Sigmoid colon (tissue), 7 donors: ENCODE data around the gene ITPK1. TPM values are rescaled to one million over a fixed set of nuclear protein-coding genes. Genes with fewer than 3 reads are reported as not detected.

Experiments used
- DNase-seq: peaks from one replicate; pipeline ENCODE4 v3.0.0-alpha.2; 2019
- H3K27ac ChIP-seq, 4 donors: fragments of 200-600 bp; sonication (generic); one replicate each; pipeline ENCODE4 v1.5.1; 2016 to 2019; ENCODE audit warnings: mild to moderate bottlenecking in 1 of 4
- H3K27me3 ChIP-seq, 3 donors: fragments of 200-600 bp; sonication (generic); one replicate each; pipeline ENCODE4 v1.5.1; 2019; ENCODE audit warnings: mild to moderate bottlenecking in 1 of 3
- H3K36me3 ChIP-seq, 4 donors: fragments of 200-600 bp; sonication (generic); one replicate each; pipeline ENCODE4 v1.5.1; 2016 to 2019
- H3K4me1 ChIP-seq, 4 donors: fragments of 200-600 bp; sonication (generic); one replicate each; pipeline ENCODE4 v1.5.1; 2017 to 2019
- H3K4me3 ChIP-seq, 4 donors: fragments of 200-600 bp; sonication (generic); one replicate each; pipeline ENCODE4 v1.5.1; 2017 to 2019; ENCODE audit warnings: mild to moderate bottlenecking in 2 of 4, moderate library complexity in 1 of 4
- H3K9me3 ChIP-seq, 4 donors: fragments of 200-600 bp in 3 of 4; sonication (generic) in 3 of 4; one replicate each; pipeline versions ENCODE4 v1.5.1 to v1.6.1; 2013 to 2019
- EP300 ChIP-seq, 4 donors: sonication (generic); formaldehyde crosslinking; IDR thresholded peaks; one replicate each; pipeline ENCODE4 v1.6.1; 2017; ENCODE audit warnings: antibody characterized with exemption in 4 of 4
- POLR2A ChIP-seq, 2 donors: fragments of 450-650 bp; IDR thresholded peaks; one replicate each; pipeline ENCODE4 v1.6.1; 2016; ENCODE audit warnings: antibody characterized with exemption in 2 of 2, mild to moderate bottlenecking in 2 of 2, moderate library complexity in 2 of 2
- POLR2AphosphoS5 ChIP-seq, 4 donors: sonication (generic); formaldehyde crosslinking; IDR thresholded peaks; one replicate each; pipeline ENCODE4 v1.6.1; 2017; ENCODE audit warnings: antibody characterized with exemption in 4 of 4
- WGBS, 2 donors: extraction: QIAGEN DNeasy Blood & Tissue Kit; methylation state at CpG; one replicate each; pipeline ENCODE4 v1.1.7; 2013; 5-methylcytosine and 5-hydroxymethylcytosine counted together
- intact Hi-C: fragments of 100-400 bp; cut with DNase I; formaldehyde crosslinking; loops from one replicate; pipeline ENCODE4 v1.15.1; 2023
- polyA plus RNA-seq, 3 donors: library from polyadenylated mRNA; stranded (reverse); fragments of 200-250 nt; gene quantifications; one replicate each; pipeline ENCODE4 v1.2.3, GENCODE V29; 2013
- total RNA-seq, 4 donors: library from RNA; depleted of rRNA; stranded (reverse); fragments of >200 nt; gene quantifications; one replicate each; pipeline ENCODE4 v1.1.0, GENCODE V29; 2016
- TF ChIP-seq, protein P1 (sequence below), 4 experiments: fragments of 450-650 bp in 3 of 4; fragments of 200-600 bp in 1 of 4; IDR thresholded peaks; one replicate each; pipeline ENCODE4 v1.5.1; 2016 to 2019; ENCODE audit warnings: antibody characterized with exemption in 4 of 4, mild to moderate bottlenecking in 3 of 4, moderate library complexity in 2 of 4
- donor health status: healthy with polysubstance abuse.
- donor health status: Bipolar disorder and iron deficiency.
- donor health status: healthy.

Gene ITPK1
- total and polyA plus RNA-seq, 7 donors, result 39.8 to 75.4 (median 61.8) TPM

DNA sequence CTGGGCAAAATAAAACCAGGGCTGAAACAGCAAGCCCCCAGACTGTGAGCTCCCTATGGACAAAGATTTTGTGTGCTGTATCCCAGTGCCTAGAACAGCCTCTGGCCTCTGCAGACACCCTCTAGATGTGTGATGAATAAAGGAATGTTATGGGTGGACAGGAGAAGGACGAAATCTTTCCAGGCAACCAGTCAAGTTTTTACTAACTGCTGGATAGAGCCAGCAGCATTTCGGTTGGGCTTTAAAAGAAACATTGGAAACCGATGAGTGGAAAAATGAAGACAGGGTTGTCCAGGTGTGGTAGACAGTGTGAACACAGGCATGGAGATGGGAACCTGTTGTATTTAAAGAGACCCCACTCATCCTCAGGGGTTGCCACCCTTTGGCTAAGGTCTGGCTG lies 188.8 kb downstream of the ITPK1 start:
- DNase-seq, result no peak
- peaks cover 0 to under 1% (median 0%) of the 10 kb centered on the region in 4 donors for H3K36me3 ChIP-seq
- H3K4me3 ChIP-seq, result no peak overlapping the region
- intact Hi-C loops, result no loop called here
- TF ChIP-seq, protein P1, sequence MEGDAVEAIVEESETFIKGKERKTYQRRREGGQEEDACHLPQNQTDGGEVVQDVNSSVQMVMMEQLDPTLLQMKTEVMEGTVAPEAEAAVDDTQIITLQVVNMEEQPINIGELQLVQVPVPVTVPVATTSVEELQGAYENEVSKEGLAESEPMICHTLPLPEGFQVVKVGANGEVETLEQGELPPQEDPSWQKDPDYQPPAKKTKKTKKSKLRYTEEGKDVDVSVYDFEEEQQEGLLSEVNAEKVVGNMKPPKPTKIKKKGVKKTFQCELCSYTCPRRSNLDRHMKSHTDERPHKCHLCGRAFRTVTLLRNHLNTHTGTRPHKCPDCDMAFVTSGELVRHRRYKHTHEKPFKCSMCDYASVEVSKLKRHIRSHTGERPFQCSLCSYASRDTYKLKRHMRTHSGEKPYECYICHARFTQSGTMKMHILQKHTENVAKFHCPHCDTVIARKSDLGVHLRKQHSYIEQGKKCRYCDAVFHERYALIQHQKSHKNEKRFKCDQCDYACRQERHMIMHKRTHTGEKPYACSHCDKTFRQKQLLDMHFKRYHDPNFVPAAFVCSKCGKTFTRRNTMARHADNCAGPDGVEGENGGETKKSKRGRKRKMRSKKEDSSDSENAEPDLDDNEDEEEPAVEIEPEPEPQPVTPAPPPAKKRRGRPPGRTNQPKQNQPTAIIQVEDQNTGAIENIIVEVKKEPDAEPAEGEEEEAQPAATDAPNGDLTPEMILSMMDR (IDR thresholded peaks at IDR 0.05), result no peak
- no peak for TF ChIP-seq POLR2A (IDR thresholded peaks at IDR 0.05)
- TF ChIP-seq EP300 (IDR thresholded peaks at IDR 0.05), result no peak
- no peak for TF ChIP-seq POLR2AphosphoS5 (IDR thresholded peaks at IDR 0.05)
- no peak overlapping the region for H3K27ac ChIP-seq
- peaks cover 7 to 15% (median 14%) of the 10 kb centered on the region in 3 donors for H3K27me3 ChIP-seq
- H3K4me1 ChIP-seq, result peaks cover 0 to 10% (median 8%) of the 10 kb centered on the region in 4 donors
- no peaks in the 10 kb centered on the region for H3K9me3 ChIP-seq
- WGBS, 2 donors, result 74% methylated on average over 3 of the region's 3 CpGs

DNA sequence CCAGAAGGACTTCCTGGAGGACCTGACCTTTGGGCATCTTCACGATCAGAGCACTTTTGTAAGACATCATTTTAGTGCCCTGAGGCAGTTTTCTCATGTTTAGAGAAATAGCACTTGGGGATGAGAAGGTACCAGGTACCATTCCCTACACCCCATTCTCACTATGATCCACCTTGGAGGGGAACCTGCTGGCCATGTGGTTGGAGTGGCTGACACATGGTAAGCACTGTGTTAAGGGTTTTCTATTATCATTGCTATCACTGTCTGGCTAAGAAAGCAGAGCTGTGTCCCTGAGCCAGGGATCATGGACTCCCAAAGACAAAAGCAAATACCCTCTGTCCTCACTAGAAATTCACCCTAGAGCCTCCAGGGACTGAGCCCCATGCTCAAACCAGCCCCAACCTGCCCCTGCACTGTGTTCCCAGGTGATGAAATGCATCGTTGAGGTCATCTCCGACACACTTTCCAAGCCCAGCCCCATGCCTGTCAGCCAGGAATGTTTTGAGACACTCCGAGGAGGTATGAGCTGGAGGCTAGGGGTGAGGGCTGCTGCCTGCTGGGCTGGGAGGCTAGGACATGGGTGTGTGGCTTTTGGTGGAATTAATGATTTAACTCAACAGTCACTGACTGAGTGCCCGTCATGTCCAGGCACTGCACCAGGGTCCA lies 189.4 kb downstream of the ITPK1 start:
- WGBS, 2 donors, result 73 to 85% methylated on average over 5 of the region's 5 CpGs
- no peaks in the 10 kb centered on the region for H3K36me3 ChIP-seq
- H3K9me3 ChIP-seq, result no peaks in the 10 kb centered on the region
- no peak overlapping the region for H3K4me3 ChIP-seq
- H3K27me3 ChIP-seq, result peaks cover 7 to 17% (median 15%) of the 10 kb centered on the region in 3 donors
- H3K4me1 ChIP-seq, result peaks cover 0 to 10% (median 8%) of the 10 kb centered on the region in 4 donors
- intact Hi-C loops, result no loop called here
- no peak overlapping the region for H3K27ac ChIP-seq
- no peak for DNase-seq
- no peak for TF ChIP-seq POLR2AphosphoS5 (IDR thresholded peaks at IDR 0.05)
- no peak for TF ChIP-seq POLR2A (IDR thresholded peaks at IDR 0.05)
- TF ChIP-seq, protein P1 (IDR thresholded peaks at IDR 0.05), result no peak
- TF ChIP-seq EP300 (IDR thresholded peaks at IDR 0.05), result no peak

DNA sequence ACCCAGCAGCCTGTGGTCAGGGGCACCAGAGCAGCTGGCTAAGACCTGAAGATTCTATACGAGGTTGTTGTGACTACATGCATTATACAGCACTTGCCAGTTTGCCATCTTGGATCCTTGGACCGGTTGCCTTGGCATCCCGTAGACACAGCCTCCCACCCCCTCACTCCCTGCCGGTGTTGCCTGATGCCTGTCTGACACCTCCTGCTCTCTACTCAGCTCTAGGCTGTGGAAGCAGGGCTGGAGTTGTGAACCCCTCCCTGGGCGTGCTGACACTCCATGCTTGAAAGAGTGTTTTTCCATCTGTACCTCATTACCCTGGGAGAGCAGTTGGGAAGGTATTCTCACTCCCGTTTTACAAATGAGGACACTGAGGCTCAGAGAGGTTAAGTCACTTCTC lies 190.3 kb downstream of the ITPK1 start:
- DNase-seq, result no peak
- H3K27ac ChIP-seq, result no peak overlapping the region
- no peak for TF ChIP-seq POLR2A (IDR thresholded peaks at IDR 0.05)
- no peaks in the 10 kb centered on the region for H3K36me3 ChIP-seq
- H3K4me3 ChIP-seq, result no peak overlapping the region
- peaks cover 7 to 17% (median 15%) of the 10 kb centered on the region in 3 donors for H3K27me3 ChIP-seq
- H3K9me3 ChIP-seq, result no peaks in the 10 kb centered on the region
- intact Hi-C loops, result no loop called here
- H3K4me1 ChIP-seq, result peaks cover 0 to 10% (median 8%) of the 10 kb centered on the region in 4 donors
- WGBS, 2 donors, result 64 to 75% methylated on average over 6 of the region's 6 CpGs

GRCh38 chr14:92924247-92924646 lies 191.5 kb downstream of the ITPK1 start:
- intact Hi-C loops, result no loop called here
- 49 to 58% methylated on average over 5 of the region's 5 CpGs for WGBS, 2 donors
- Histone ChIP-seq H3K4me1 (peaks cover 0 to 10% (median 8%) of the 10 kb centered on the region in 4 donors), H3K36me3 (no peaks in the 10 kb centered on the region), H3K4me3 (no peak overlapping the region), H3K9me3 (no peaks in the 10 kb centered on the region), H3K27ac (no peak overlapping the region), H3K27me3 (peaks cover 7 to 20% (median 15%) of the 10 kb centered on the region in 3 donors)
- no peak for DNase-seq
- no peak for TF ChIP-seq EP300 (IDR thresholded peaks at IDR 0.05)
- TF ChIP-seq POLR2A (IDR thresholded peaks at IDR 0.05), result no peak
- TF ChIP-seq POLR2AphosphoS5 (IDR thresholded peaks at IDR 0.05), result no peak
- TF ChIP-seq, protein P1 (IDR thresholded peaks at IDR 0.05), result no peak

- H3K4me1 ChIP-seq, result peaks cover 0 to 10% (median 8%) of the 10 kb centered on the region in 4 donors
- H3K27ac ChIP-seq, result no peak overlapping the region
- H3K4me3 ChIP-seq, result no peak overlapping the region
- intact Hi-C loops, result no loop called here
- no peaks in the 10 kb centered on the region for H3K36me3 ChIP-seq
- no peak for DNase-seq
- no peaks in the 10 kb centered on the region for H3K9me3 ChIP-seq
- 35 to 42% methylated on average over 8 of the region's 8 CpGs for WGBS, 2 donors
- peaks cover 7 to 22% (median 15%) of the 10 kb centered on the region in 3 donors for H3K27me3 ChIP-seq
- no peak for TF ChIP-seq POLR2A (IDR thresholded peaks at IDR 0.05)
- no peak for TF ChIP-seq EP300 (IDR thresholded peaks at IDR 0.05)
- TF ChIP-seq POLR2AphosphoS5 (IDR thresholded peaks at IDR 0.05), result no peak
- TF ChIP-seq, protein P1 (IDR thresholded peaks at IDR 0.05), result no peak
Observed at GRCh38 chr14:92923744-92924103, 192.0 kb downstream of the ITPK1 start.
